ENCODE data around the gene P2RY11. TPM values are rescaled to one million over a fixed set of nuclear protein-coding genes. Genes with fewer than 3 reads are reported as not detected.

The P2RY11 gene
- total RNA-seq, 2 donors from 2014 or later = 10.1 to 12.9 TPM

DNA sequence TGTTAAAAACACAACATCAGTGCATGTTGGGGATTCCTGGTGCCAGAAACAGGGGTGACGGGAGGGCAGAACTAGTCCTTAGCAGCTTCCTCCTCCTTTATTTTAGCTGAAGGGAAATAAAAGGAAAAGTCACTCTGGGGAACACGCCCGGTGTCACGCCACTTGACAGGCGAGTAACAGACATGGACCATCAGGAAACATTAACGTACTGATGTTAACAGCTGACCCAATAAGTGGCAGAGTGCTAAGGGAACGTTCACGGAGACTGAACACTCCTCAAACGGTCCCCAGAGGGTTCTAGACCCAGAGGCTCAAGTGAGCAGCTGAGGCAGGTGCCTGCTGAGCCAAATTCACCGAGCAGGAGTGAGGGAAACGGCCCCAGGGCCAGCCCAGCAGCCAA lies 22.1 kb downstream of the P2RY11 start:
- ATAC-seq = no peak
- no peak for DNase-seq
- intact Hi-C loops (cut with DNase I, micrococcal nuclease) = no loop called here

DNA sequence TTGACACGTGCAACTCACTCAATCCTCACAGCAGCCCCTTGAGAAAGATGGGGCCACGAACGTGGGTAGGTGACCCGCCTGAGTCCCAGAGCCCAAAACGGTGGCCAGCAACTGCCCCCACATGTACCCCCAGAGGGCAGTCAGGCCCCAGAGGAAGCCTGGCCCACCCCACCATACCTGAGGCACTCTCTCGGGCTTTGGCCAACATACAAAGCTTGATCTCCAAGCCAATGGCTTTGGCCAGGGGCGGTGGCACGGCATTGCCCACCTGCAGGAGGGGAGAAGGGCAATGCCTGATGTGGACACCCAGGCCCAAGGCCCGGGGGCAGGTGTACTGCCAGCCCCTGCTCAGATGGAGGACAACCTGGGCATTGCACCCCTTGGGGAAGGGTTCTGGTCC lies 22.5 kb downstream of the P2RY11 start:
- intact Hi-C loops (cut with DNase I, micrococcal nuclease) = no loop called here
- DNase-seq (no peak), ATAC-seq (no peak)

DNA sequence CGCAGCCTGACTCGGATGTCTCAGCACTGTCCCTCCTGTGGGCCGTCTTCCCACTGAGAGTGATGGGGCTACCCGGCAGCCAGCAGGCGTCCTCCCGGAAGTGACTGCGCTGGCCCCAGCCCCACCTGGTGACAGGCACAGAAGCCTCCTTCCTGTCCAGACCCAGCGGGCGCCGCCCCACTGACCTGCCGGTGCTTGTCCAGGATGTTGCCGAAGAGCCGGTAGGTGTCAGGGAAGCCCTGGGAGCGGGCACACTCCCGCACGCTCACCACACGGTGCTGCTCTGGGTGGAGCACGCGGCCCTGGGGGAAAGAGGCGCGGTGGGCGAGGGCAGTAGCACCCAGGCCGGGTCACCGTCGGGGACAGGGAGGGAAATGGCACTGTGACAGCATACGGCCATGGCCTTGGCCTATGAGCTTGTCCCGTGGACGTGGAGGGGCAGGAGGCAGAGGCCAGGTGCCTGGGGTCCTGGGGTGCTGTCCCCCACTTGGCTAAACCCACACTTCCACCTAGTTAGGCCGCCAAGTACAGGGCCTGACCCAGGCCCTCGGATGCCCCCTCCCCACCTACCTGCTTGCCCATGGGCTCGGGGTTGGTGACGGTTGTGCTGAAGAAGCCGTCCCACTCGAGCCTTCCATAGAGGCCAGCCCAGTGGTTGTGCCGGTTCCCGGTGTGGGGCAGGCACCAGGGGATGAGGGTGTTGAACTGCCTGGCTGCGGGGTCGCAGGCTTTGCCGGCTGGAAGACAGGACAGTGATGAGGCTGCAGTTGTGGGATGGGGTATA lies 24.2 kb downstream of the P2RY11 start:
- intact Hi-C loops (cut with DNase I, micrococcal nuclease) = no loop called here
- no peak for ATAC-seq
- no peak for DNase-seq

DNA sequence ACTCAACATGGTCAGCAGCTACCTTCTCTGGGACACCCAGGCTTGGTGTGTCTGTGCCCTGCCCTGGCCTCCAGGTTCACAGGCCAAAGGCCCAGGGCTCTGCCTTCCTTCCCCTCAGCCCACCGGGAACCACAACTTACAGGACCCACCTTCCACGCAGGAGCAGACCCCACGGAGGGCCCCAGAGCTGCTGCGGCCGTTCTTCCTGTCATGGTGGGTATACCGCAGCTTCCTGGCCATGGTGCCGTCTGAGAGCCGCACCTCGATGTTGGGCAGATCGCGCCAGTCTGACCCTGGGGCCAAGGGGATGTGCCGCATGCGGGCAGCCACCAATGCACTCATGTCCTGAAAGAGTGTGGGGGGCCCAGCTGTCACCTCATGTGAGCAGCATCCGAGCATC lies 25.4 kb downstream of the P2RY11 start:
- intact Hi-C loops (cut with DNase I, micrococcal nuclease) = no loop called here
- ATAC-seq (no peak), DNase-seq (no peak)

DNA sequence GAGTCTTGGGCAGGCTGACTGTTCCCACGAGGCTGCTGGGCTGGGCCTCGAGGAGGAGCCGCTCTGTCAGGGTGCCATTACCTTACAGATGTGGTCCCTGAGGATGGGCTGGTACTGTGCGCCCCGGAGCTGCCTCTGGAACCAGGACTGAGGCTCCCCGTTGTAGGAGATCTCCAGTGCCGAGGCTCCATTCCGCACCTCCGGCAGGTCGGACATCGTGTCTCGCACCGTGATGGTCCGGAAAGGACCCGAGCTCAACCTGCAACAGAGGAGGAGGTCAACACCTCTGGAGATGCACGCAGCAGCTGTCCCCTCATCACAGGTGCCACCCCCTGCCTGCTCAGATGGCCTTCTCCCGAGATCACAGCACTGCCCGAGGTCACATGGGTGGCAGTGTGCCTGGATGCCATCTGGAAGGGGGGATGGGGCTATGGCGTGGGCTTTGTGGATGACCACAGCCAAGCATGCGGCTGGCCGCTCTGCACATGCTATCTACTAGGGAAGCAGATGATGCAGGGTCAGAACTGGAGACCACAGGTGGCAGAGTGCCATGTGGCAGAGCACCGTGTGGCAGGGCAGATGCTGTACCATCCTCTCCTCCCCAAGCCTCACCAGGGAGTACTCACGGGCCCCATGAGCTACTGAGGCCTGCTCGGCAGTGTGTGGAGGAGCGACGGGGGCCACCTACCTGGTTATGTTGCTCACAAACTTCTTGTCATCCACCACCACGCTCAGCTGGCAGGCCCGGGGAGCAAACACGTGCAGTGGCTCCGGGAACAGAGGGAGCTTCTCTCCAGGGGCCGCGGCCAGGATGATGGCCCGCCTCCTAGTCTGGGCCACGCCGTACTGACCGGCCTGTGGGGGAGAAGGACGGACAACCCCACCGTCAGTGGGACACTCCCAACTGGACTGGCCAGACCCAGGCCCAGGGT lies 26.5 kb downstream of the P2RY11 start:
- ATAC-seq (no peak), DNase-seq (no peak)
- intact Hi-C loops (cut with DNase I, micrococcal nuclease) = no loop called here

DNA sequence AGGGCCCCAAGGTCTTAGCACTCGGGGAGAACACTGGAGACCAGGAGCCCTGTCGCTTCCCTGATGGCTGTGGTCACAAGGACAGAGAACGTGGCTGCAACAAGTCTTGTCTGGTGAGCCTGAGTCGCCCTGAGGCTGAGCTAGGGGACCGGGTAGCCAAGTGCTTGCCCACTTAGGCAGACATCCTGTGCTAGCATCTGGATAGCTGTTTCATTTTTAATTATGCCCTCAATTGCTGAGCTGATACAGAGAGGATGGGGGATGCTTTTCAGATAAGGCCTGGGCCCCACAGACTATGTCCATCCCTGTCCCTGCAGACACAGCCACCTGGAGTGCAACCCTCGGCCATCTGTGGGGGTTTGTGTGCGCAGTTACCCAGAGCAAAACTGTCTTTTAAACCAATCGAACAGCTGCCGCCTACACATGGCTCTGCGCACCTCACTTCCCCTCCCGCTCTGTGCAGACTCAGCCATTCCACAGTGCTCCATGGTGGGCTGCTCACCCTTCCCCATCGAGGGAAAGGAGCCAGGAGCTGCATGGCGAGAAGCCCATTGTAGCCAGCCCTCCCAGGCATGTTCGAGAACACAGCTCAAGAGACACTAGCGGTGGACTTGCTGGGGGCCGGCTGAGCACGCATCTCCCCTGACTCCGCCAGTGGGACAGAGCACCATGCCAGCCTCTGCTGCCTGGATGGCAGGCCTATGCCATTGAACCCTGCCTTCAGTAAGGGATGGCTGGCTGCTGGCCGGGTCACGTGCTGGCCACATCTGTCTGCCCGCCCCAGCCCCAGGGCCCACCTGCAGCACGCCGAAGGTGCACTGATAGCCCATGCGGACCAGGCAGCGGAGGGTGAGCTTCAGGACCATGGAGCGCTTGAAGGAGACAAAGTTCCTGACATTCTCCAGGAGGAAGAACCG lies 27.6 kb downstream of the P2RY11 start:
- DNase-seq (no peak), ATAC-seq (no peak)
- intact Hi-C loops (cut with DNase I, micrococcal nuclease) = no loop called here

DNA sequence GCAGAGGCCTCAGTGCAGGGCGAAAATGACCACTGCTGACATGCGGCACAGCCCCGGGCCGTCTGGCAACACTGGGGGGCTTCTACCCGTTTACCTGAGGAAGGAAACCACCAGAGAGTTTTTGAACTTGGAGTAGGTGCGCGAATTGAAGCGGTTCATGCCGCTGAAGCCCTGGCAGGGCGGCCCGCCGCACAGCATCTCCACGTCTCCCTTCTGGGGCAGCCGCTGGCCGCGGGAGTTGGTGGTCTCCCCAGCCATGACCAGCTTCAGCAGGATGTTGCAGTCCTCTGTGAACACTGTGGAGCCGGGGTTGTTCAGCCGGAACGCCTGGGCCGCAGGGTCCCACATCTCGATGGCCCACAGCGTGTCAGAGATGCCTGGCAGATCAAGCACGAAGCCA lies 28.5 kb downstream of the P2RY11 start:
- DNase-seq (no peak), ATAC-seq (no peak)
- intact Hi-C loops (cut with DNase I, micrococcal nuclease) = no loop called here

DNA sequence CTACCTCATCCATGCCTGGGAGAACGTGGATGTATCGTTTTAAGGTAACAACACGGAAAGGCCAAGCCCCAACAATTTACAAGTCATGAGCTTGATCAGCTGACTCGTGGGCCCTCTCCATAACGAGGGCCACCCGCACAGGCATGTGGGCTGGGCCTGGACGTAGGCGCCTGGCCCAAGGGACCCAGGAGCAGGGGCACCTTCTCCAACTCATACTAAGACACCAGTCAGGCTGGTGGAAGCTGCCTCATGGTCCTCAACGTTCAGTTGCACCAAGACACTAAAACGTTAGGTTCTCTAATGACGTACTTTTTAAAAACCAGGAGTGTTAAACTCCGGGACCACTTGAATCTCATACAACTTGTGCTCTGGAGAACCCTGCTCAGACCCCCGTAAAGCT lies 30.0 kb downstream of the P2RY11 start:
- ATAC-seq (no peak), DNase-seq (no peak)
- intact Hi-C loops (cut with DNase I, micrococcal nuclease) = no loop called here

DNA sequence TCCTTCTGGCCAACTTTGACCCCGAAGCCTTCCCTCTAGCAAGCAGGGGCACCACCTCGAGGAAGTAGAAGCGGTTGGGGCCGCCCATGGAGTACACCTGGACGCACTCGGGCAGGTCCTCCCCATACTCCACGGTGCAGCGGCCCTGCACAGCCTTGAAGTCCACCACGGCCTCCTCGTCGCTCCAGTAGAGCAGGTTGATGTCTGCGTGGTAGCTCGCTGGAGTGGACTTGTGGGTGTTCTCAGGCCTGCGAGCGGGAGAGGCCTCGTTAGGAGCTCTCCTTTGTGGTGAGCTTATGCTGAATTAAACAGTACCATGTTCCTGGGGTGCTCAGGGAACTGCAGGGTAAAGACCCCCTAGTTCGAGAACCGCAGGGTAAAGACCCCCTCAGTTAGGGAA lies 30.5 kb downstream of the P2RY11 start:
- intact Hi-C loops (cut with DNase I, micrococcal nuclease) = no loop called here
- no peak for ATAC-seq
- DNase-seq = no peak

DNA sequence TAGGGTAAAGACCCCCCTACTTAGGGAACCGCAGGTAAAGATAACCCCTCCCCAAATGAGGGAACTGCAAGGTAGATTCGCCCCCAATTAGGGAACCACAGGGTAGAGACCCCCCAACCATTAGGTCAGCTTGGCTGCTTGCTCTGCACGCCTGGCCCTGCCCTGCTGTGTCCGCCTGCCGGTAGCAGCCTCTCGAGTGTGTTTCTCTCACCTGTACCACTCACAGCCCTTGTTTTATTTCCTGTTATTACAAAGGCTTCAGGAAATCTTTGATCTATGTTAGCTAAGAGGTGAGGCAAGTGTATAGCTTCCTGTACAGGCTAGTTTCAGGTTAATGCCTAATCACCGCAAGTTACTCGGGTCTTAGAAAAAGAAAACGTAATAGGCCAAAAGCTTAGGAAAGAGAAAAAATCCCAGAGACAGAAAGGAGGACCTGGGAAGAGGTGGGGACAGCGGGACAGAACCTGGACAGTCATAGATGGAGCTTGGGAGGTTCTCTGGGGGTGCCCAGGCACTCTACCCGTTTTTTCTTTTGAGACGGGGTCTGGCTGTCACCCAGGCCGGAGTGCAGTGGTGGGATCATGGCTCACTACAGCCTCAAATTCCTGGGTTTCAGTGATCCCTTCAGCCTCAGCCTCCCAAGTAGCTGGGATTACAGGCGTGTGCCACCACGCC lies 31.3 kb downstream of the P2RY11 start:
- ATAC-seq = peak; percentile 97

DNA sequence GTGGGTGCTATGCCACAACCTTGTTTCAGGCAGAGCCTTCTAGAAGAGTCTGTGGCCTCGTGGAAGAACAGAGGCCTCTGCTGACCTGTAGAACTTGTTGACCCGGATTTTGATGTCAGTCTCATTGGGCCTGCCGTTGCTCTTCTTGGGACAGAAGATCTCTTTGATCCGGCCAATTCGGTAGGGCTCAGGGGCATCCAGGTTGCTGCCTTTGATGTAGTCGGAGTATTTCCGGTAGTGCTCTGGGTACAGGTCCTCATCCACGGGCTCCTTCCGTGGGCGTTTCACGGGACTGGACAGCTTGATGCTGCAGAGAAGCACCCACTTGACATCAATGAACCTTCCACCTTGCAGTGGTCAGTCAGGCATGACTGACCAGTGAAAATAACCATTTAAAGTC lies 32.2 kb downstream of the P2RY11 start:
- DNase-seq (no peak), ATAC-seq (no peak)
- intact Hi-C loops (cut with DNase I, micrococcal nuclease) = no loop called here

More for the DNA sequence above, 31.3 kb downstream of the P2RY11 start:
- DNase-seq = peak in 1 of 2 donors; percentile 50
- intact Hi-C loops (cut with DNase I, micrococcal nuclease) = no loop called here

DNA sequence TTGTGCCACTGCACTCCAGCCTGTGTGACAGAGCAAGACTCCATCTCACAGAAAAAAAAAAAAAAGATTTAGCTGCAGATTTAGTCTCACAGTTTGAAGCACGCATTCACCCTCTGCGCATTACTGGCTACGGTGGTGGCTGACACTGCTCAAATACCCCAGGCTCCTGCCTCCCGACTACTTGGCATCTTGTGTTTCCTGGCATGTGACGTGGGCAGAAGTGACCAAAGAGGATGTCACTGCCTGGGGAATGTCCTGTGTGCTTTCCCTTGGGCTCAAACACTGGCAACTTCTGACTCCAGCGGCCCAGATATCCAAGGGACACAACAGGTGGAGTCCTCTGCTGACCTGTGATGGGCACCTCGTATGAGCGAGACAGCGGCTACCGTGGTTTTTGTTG lies 32.9 kb downstream of the P2RY11 start:
- DNase-seq (no peak), ATAC-seq (no peak)
- intact Hi-C loops (cut with DNase I, micrococcal nuclease) = no loop called here

DNA sequence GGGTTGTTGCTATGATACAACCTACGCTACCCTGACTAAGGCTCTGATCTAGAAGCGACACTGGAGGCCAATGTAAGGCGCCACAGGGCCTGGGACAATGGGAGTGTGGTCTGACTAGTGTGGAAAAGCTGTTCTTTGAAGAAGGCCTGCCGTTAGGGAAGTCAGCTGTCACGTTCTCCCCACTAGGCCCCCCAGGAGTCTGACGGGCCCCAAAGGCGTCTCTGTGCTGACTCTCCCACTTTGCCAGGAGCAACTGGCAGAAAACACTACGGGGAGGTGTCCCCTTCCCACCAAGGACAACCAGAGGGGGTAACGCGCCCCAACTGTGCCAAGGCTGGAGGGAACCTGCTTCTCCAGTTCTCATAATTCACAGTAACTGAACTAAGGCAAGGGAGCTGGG lies 33.5 kb downstream of the P2RY11 start:
- no peak for DNase-seq
- ATAC-seq = no peak
- intact Hi-C loops (cut with DNase I, micrococcal nuclease) = no loop called here

DNA sequence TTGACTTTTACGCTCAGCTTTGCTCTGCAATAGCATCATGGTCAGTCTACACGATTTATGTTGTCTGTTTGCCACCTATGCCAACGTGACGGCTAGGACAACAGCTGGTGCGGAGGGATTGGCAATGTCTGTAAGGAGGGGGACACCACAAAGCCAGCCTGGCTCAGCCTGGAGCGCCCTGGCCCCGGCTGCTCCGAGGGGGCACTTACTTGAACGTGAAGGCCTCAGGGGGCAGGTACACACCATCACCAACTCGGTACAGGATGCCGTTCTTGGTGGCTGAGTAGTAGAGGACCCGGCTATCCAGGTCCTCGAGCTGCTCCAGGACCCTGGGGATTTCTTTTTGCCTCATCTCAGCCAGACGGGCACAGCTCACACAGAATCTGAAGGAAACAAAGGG lies 34.6 kb downstream of the P2RY11 start:
- ATAC-seq (no peak), DNase-seq (no peak)
- intact Hi-C loops (cut with DNase I, micrococcal nuclease) = no loop called here

DNA sequence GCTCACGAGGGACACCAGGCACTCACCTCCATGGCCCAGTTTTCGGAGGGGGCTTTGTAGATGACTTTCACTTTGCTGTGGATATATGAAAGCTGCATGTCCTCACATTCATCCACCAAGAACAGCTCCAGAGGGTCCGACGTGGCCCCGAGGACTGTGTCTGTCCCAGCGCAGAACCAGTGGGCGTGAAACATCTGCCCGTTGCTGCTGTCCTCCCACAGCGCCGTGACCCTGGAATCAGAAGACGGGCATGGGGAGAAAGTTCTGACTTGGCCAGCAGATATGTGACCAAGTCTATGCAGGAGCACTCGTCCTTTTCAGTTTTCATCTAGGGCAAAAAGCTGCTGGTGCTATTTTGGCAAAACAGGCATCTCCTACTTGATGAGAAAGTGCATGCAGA lies 37.9 kb downstream of the P2RY11 start:
- no peak for DNase-seq
- ATAC-seq = no peak
- intact Hi-C loops (cut with DNase I, micrococcal nuclease) = no loop called here

DNA sequence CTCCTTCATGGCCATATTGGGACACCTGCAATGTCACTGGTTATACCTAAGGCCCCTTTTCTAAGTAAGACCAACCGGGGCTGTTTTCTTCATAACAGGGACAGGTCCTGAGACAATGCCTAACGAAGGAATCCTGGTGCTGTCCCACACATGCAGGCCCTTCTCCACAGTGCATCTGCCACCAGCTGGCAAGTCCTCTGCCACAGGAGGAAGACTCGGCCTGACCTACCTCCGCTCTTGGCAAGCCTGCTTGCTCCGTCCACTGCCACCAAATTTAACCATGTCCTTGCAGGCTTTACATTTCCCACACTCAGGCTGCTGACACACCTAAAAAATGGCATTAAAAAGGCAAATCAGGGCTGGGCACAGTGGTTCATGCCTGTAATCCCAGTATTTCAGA lies 40.0 kb downstream of the P2RY11 start:
- intact Hi-C loops (cut with DNase I, micrococcal nuclease) = no loop called here
- ATAC-seq = no peak
- no peak for DNase-seq

DNA sequence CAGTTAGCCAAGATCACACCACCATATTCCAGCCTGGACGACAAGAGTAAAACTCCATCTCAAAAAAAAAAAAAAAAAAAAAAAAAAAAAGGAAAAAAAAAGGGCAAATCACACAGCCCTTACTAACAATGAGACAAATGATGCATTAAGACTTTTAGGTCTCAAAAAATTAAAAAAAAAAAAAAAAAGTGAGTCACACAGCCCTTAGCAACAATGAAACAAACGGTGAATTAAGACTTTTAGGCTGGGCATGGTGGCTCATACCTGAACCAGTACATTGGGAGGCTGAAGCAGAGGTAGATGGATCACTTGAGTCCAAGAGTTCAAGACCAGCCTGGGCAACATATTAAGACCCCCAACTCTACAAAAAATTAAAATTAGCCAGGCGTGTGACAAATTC lies 40.6 kb downstream of the P2RY11 start:
- intact Hi-C loops (cut with DNase I, micrococcal nuclease) = no loop called here
- DNase-seq = no peak
- no peak for ATAC-seq

DNA sequence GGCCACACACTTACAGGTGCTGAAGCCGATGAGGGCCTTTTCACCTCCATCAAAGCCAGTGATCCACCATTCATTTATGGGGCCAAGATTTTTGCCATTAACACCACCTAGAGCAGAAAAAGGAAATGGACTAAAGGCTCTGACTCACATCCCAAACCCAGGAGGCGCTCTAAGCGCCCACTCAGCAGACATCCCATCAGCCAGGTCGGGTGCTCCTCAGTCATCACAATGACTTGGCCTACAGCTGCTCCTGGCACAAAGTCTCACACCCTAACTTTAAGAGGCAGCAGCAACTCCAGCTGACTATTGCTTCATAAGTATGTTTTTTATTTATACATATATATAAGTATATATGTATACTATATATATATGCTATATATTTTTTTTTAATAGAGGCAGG lies 44.3 kb downstream of the P2RY11 start:
- ATAC-seq (no peak), DNase-seq (no peak)
- intact Hi-C loops (cut with DNase I, micrococcal nuclease) = no loop called here

DNA sequence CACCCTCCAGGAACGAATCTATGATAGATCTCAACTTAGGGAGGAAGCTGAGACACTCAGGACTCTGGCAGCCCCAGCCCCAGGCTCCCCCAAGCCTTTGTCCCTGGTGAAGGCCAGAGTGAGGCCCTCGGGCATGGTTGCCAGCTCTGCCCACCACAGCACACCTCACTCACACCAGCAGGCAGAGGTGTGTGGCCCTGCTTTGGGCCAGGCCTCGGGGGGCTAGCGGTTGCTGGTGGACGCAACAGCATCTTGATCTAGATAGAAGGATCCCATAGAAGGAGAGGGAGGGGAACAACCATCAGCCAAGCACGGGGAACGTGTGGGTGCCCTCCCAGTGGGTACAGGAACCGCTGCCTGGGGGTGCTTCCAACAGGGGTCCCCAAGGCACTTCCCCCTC lies 46.6 kb downstream of the P2RY11 start:
- intact Hi-C loops (cut with DNase I, micrococcal nuclease) = no loop called here
- no peak for DNase-seq
- ATAC-seq = no peak
